Hepatic stellate cell (primary cell): ENCODE results near the gene SELENOM.

Source experiments
- DNase-seq: peaks from one replicate; pipeline ENCODE4 v3.0.0; 2011; ENCODE audit warnings: low spot score

Gene SELENOM, protein sequence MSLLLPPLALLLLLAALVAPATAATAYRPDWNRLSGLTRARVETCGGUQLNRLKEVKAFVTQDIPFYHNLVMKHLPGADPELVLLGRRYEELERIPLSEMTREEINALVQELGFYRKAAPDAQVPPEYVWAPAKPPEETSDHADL

GRCh38 chr22:31107178-31107893, at the start of gene SELENOM:
TSS of gene SELENOM (minus strand) at chr22:31107568. CDS start at chr22:31107505, 63 bp downstream.
- DNase-seq: peak; percentile 97

- peak; percentile 40 for DNase-seq
Observed at GRCh38 chr22:31155422-31155821, 48.1 kb upstream of the SELENOM start.

- DNase-seq: no peak
Observed at GRCh38 chr22:31154975-31155374, 47.6 kb upstream of the SELENOM start.

- no peak for DNase-seq
Observed at GRCh38 chr22:31153357-31153756, 46.0 kb upstream of the SELENOM start.

GRCh38 chr22:31151872-31152271, 44.5 kb upstream of the SELENOM start:
- DNase-seq: no peak

- peak; percentile 19 for DNase-seq
Observed at GRCh38 chr22:31150615-31151014, 43.2 kb upstream of the SELENOM start.

DNA sequence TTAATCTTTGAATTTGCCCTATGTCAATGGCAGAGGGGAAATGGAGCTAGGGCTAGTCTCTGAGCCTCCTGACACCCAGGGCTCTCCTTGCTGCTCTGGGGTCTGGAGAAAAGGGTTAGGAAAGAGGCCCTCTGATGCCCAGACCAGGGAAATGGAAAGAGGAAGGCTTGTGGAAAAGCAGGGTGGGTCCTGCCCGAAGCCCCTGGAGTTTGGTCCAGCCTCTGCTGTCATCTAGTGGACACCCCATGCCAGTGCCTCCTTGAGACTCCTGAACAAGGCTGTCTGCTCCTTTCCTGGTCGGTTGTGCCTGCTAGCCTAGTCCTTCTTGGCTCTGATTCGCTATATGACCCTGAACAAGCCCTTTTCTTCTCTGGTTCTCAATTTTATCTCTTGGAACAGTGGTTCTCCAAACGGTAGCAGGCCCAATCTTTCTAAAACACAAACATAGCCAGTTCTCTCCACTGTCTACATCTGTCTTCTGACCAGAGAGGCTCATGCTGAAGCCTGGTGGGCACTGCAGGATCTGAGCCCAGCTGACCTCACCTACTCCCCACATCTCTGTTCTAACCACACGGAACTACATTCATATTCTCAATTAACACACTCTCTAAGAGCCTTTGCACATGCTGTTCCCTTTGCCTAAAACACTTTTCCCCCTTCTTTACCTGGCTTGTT, 41.7 kb upstream of the SELENOM start:
- DNase-seq: peak; percentile 88

DNA sequence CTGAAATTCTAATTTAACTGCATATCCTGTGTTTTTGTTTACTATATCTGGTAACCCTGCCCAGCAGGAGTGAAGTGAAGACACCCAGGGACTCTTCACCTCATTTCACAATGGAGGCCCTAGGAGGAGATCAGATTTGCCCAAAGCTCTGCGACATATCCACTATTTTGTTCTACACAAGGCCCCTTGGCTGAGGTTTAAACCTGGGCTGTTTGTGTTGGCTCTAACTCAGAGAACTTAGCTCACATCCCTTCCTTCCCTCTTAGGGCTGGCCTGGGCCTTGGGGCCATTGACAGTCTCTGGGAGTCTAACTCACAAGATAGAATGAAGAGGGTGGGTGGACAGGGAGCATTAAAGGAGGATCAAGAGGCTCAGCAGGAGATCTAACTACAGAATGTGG, 41.1 kb upstream of the SELENOM start:
- DNase-seq: no peak

DNA sequence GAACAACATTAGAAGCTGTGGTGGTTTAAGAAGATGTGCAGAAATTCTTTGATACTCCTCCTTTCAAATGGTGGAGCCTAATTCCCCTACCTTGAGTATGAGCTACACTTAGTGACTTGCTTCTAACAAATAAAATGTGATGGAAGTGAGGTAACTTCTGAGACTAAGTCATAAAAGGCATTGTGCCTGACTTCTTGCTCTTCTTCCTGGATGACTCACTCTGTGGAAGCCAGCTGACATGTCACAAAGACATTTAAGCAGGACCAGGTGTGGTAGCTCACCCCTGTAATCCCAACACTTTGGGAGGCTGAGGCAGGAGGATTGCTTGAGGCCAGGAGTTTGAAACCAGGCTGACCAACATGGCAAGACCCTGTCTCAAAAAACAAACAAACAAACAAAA, 36.9 kb upstream of the SELENOM start:
- DNase-seq: no peak

DNA sequence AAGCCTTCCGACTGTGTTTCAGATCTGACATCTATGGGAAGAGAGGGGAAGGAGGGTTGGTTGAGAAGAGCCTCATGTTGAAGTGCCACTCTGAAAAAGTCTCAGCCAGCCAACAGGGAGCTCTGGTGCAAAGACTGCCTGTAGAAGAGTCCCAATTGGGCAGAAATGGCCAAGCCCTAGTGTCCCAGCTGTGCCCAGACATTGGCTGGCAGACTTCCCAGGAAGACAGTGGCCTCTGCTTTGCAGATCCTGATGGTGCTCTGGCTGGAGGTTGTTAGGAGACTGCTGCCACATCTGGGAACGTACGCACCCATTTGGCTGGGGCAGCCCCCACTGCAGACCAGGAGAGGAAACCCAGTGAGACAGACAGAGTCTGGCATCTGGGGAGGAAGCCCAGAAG, 36.2 kb upstream of the SELENOM start:
- DNase-seq: no peak

DNA sequence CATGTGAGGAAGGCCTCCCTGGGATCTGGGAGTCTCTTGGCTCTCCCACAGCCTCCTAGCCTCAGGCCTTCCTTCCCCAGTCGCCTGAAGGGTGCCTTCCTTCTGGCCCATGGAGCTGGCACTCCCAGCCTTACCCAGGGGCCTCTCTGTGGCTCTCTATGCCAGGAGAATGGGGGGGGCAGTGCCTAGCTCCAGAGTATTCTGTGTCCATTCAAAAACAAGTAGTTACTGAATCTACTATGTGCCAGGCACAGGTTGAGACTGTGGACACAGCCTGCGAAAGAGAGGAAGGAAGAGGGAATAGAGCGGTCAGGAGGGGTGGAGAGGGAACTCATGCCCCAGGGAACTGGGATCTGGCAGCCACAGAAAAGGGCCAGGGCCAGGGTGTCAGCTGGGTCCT, 35.7 kb upstream of the SELENOM start:
- DNase-seq: no peak

DNA sequence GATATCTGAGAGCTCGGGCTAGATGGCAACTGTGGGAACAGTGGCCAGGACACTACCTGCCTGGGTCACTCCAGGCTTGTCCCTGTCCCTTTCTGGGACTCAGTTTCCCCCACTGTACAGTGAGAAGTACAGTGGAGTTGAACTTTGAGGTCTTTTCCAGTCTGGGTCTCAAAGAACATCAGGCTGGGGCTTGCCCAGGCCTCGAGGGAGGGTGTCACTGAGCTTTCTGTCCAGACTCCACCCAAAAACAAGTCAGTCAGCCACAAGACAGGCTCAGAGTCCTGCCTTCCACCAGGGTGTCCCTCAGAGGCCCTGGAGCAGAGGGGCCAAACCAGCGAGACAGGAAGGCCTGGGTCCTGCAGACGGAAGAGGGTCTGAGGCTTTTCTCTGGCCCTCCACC, 34.9 kb upstream of the SELENOM start:
- no peak for DNase-seq

DNA sequence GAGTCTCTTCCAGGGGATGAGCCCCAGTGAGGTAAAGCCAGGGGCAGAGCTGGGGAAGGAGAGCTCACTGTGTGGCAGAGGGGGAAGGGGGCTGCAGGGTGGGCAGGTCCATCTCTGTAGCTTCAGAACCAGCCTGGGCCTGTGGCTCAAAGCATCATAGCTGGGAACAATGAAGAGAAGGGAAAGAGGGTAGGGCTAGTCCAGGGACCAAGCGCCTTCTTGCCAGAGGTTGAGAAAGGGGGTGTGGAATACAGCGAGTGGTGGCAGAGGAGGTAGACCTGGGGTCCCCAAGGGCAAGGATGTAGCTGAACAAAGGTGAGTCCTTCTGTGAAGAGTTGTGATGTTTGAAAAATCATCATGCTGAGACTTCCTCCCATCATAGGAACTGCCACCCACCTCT, 34.2 kb upstream of the SELENOM start:
- DNase-seq: no peak

- DNase-seq: no peak
Observed at GRCh38 chr22:31140746-31141145, 33.4 kb upstream of the SELENOM start.

GRCh38 chr22:31139866-31140716, 32.7 kb upstream of the SELENOM start, which contains the start of gene PLA2G3:
TSS of gene PLA2G3 (minus strand) at chr22:31140508. CDS start at chr22:31140354, 154 bp downstream.
- DNase-seq: peak; percentile 46

GRCh38 chr22:31139066-31139465, 31.7 kb upstream of the SELENOM start:
- DNase-seq: no peak

DNA sequence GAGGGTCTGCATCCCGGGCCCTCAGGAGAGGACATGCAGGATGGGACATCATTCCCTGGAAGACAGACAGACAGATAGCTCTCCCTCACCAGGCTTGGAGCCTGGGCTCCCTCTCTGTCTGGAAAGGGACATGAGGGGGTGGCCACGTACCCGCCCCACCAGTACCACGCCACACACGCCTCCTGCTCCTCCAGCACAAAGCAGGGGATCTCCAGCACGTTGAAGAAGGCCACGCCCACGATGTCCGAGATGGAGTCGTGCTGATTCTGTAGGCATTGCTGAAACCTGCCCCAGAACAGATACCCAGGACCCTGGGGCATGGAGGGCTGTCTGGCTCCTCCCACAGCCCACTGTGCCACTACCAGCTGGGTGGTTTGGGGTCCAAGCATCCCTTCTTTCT, 30.8 kb upstream of the SELENOM start:
- no peak for DNase-seq

GRCh38 chr22:31137721-31138120, 30.4 kb upstream of the SELENOM start:
- DNase-seq: no peak

DNA sequence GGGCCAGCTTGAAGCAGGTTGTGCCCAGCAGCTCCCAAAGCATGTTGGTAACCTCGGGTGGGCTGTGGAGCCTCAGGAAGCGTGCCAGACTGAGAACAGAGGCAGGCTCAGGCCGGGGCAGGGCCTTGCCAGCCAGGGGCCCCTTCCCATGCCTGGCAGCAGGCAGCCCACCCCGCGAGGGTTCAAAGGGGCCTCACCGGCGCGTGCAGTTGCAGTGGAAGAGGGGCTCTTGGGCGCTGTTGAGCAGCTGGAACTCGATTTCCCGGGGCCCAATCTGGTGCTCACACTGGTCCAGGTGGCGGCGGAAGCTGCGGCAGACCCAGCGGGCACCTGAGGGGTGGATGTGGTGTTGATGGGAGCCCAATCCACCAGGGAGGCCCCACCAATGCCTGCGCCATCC, 29.3 kb upstream of the SELENOM start:
- DNase-seq: no peak

DNA sequence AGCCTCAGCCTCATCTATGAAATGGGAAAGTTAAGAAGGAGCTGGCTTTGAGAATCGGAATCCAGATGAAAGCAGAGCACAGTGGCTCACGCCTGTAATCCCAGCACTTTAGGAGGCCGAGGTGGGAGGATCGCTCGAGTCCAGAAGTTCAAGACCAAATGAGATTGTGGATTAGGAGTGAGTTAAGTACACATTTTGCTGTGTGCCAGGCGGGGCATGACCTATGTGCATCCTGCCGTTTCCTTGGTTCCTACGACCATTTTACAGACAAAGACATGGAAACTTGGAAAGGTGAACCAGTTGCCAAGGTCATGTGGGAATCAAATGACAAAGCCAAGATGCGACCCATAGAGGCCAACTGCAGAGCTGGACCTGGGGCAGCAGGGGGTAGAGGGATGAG, 28.8 kb upstream of the SELENOM start:
- DNase-seq: no peak

- no peak for DNase-seq
Observed at GRCh38 chr22:31135706-31136105, 28.3 kb upstream of the SELENOM start.

DNA sequence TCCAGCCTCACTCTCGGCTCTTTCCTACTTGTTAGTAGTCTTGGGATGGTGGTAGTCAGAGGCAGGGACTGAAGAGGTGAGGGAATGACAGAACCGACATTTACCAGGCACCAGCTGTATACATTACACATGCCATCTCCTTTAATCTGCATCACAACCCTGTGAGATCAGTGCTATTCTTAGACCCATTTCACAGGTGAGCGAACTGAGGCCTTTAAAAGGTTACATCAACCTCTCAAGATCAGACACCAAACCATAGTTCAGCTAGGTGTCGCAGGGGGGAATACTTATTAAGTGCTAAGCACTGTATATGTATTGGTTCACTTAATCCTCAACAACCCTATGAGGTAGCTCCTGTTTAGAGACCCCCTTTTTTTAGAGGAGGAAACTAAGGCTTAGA, 27.3 kb upstream of the SELENOM start:
- DNase-seq: no peak
